ENCODE data around the gene MRPL33.

MRPL33 gene

GRCh38 chr2:27800856-27801255 lies 29.3 kb downstream of the MRPL33 start:
- H3K4me3 ChIP-seq (ENCODE audit: low read depth, low read length), result no peak overlapping the region
- no peak for DNase-seq (ENCODE audit: low read depth)
- TF ChIP-seq CTCF (IDR thresholded peaks at IDR 0.05; ENCODE audit: control insufficient read depth, extremely low read depth, insufficient read depth), result no peak

GRCh38 chr2:27802547-27802946 lies 31.0 kb downstream of the MRPL33 start:
- no peak for DNase-seq (ENCODE audit: low read depth)
- TF ChIP-seq CTCF (IDR thresholded peaks at IDR 0.05; ENCODE audit: control insufficient read depth, extremely low read depth, insufficient read depth), result no peak
- no peak overlapping the region for H3K4me3 ChIP-seq (ENCODE audit: low read depth, low read length)

GRCh38 chr2:27803046-27803445 lies 31.5 kb downstream of the MRPL33 start:
- no peak for DNase-seq (ENCODE audit: low read depth)
- no peak for TF ChIP-seq CTCF (IDR thresholded peaks at IDR 0.05; ENCODE audit: control insufficient read depth, extremely low read depth, insufficient read depth)
- no peak overlapping the region for H3K4me3 ChIP-seq (ENCODE audit: low read depth, low read length)

- no peak overlapping the region for H3K4me3 ChIP-seq (ENCODE audit: low read depth, low read length)
- no peak for DNase-seq (ENCODE audit: low read depth)
- TF ChIP-seq CTCF (IDR thresholded peaks at IDR 0.05; ENCODE audit: control insufficient read depth, extremely low read depth, insufficient read depth), result no peak
These were observed 32.6 kb downstream of the MRPL33 start for GRCh38 chr2:27804146-27804545.

GRCh38 chr2:27805180-27805579 lies 33.7 kb downstream of the MRPL33 start:
- no peak for TF ChIP-seq CTCF (IDR thresholded peaks at IDR 0.05; ENCODE audit: control insufficient read depth, extremely low read depth, insufficient read depth)
- DNase-seq (ENCODE audit: low read depth), result no peak

GRCh38 chr2:27806311-27807059 lies 35.0 kb downstream of the MRPL33 start:
- no peak for DNase-seq (ENCODE audit: low read depth)
- TF ChIP-seq CTCF (IDR thresholded peaks at IDR 0.05; ENCODE audit: control insufficient read depth, extremely low read depth, insufficient read depth), result no peak
- H3K4me3 ChIP-seq (ENCODE audit: low read depth, low read length), result no peak overlapping the region

More at GRCh38 chr2:27805180-27805579, 33.7 kb downstream of the MRPL33 start:
- H3K4me3 ChIP-seq (ENCODE audit: low read depth, low read length), result no peak overlapping the region

GRCh38 chr2:27807476-27807875 lies 36.0 kb downstream of the MRPL33 start:
- TF ChIP-seq CTCF (IDR thresholded peaks at IDR 0.05; ENCODE audit: control insufficient read depth, extremely low read depth, insufficient read depth), result peak; percentile 53
- DNase-seq (ENCODE audit: low read depth), result no peak
- H3K4me3 ChIP-seq (ENCODE audit: low read depth, low read length), result no peak overlapping the region

Data from LNCaP clone FGC (cell line).